Erythroblast (primary cell): ENCODE data around the gene MRPL27.
A peak's percentile ranks its signal among the peaks of the same experiment; 100 is the strongest.

Source experiments
- DNase-seq, 2 experiments: peaks; one replicate each; lab custom pipeline; 2025; lab: John Stamatoyannopoulos, UW
- GATA1 ChIP-seq: IDR thresholded peaks from 2 replicates; pipeline ENCODE4 v1.6.1; 2011; ENCODE audit warnings: low read depth, mild to moderate bottlenecking, control low read depth, low read length, moderate library complexity
- POLR2A ChIP-seq: IDR thresholded peaks from 2 replicates; pipeline ENCODE4 v1.6.1; 2011; ENCODE audit warnings: mild to moderate bottlenecking, low read length

The MRPL27 gene

GRCh38 chr17:50361561-50362480 is 11.2 kb downstream of the MRPL27 start:
- TF ChIP-seq GATA1 (no peak), POLR2A (no peak)
- DNase-seq = peak; percentile 91 to 94

- no peak for TF ChIP-seq GATA1
- TF ChIP-seq POLR2A = no peak
- DNase-seq = no peak
These were observed 12.4 kb downstream of the MRPL27 start for GRCh38 chr17:50360486-50361115.

- TF ChIP-seq GATA1 (no peak), POLR2A (no peak)
- DNase-seq = no peak
These were observed 13.0 kb downstream of the MRPL27 start for GRCh38 chr17:50359998-50360461.

- TF ChIP-seq POLR2A = no peak
- no peak for TF ChIP-seq GATA1
- DNase-seq = no peak
These were observed 13.8 kb downstream of the MRPL27 start for GRCh38 chr17:50359005-50359699.

GRCh38 chr17:50358177-50358576 is 14.8 kb downstream of the MRPL27 start:
- no peak for TF ChIP-seq GATA1
- DNase-seq = no peak

- TF ChIP-seq GATA1 (no peak), POLR2A (no peak)
- DNase-seq = no peak
These were observed 16.0 kb downstream of the MRPL27 start for GRCh38 chr17:50356892-50357510.

GRCh38 chr17:50356418-50356817 is 16.6 kb downstream of the MRPL27 start:
- TF ChIP-seq GATA1 (no peak), POLR2A (no peak)
- no peak for DNase-seq

GRCh38 chr17:50355701-50356341 is 17.2 kb downstream of the MRPL27 start:
- TF ChIP-seq GATA1 (no peak), POLR2A (no peak)
- DNase-seq = no peak

GRCh38 chr17:50355336-50355700 is 17.7 kb downstream of the MRPL27 start:
- TF ChIP-seq POLR2A (no peak), GATA1 (no peak)

GRCh38 chr17:50354776-50355175 is 18.2 kb downstream of the MRPL27 start:
- DNase-seq = no peak
- TF ChIP-seq POLR2A (no peak), GATA1 (no peak)

More at GRCh38 chr17:50355336-50355700, 17.7 kb downstream of the MRPL27 start:
- no peak for DNase-seq

GRCh38 chr17:50354198-50354597 is 18.8 kb downstream of the MRPL27 start:
- DNase-seq = no peak
- TF ChIP-seq GATA1 (no peak), POLR2A (no peak)

- TF ChIP-seq GATA1 (no peak), POLR2A (no peak)
- DNase-seq = no peak
These were observed 19.3 kb downstream of the MRPL27 start for GRCh38 chr17:50353600-50354195.
